WTC11 (cell line): ENCODE measurements around the gene ASF1A. TPM values are rescaled to one million over a fixed set of nuclear protein-coding genes. Genes with fewer than 3 reads are reported as not detected.

Experiments
- ATAC-seq: fragments of 200-7000 bp; cut with Tn5 transposase; 2 replicates; pipeline ENCODE4 v1.10.0; 2021; ENCODE audit warnings: mild to moderate bottlenecking, moderate library complexity
- CTCF ChIA-PET: fragments of 300-600 bp; sonication (Branson Sonifier 250); formaldehyde crosslinking; loops from one replicate; lab custom pipeline; 2021; ENCODE audit warnings: antibody characterized with exemption; lab: Charles Lee
- POLR2A ChIA-PET: fragments of 350-600 bp; sonication (Branson Sonifier 250); formaldehyde crosslinking; loops from one replicate; lab custom pipeline; 2021; ENCODE audit warnings: antibody characterized with exemption; lab: Charles Lee
- DNase-seq: peaks from one replicate; pipeline ENCODE4 v3.0.0; 2021; ENCODE audit warnings: low spot score
- H3K27ac Mint-ChIP-seq: 2 replicates; pipeline ENCODE4 v1.8.0; 2021; ENCODE audit warnings: mixed read lengths
- H3K27me3 Mint-ChIP-seq: 2 replicates; pipeline ENCODE4 v1.8.0; 2021; ENCODE audit warnings: low read depth, mild to moderate bottlenecking, moderate library complexity, mixed read lengths
- H3K36me3 Mint-ChIP-seq: 2 replicates; pipeline ENCODE4 v1.8.0; 2021; ENCODE audit warnings: mixed read lengths
- H3K4me1 Mint-ChIP-seq: 2 replicates; pipeline ENCODE4 v1.8.0; 2022; ENCODE audit warnings: mixed read lengths
- H3K4me3 Mint-ChIP-seq: 2 replicates; pipeline ENCODE4 v1.8.0; 2021; ENCODE audit warnings: mild to moderate bottlenecking, moderate library complexity, mixed read lengths
- H3K9me3 Mint-ChIP-seq: 2 replicates; pipeline ENCODE4 v1.8.0; 2021; ENCODE audit warnings: mixed read lengths
- ESRRA ChIP-seq: sonication (generic); formaldehyde crosslinking; IDR thresholded peaks from 2 replicates; pipeline ENCODE4 v1.8.1; 2022; ENCODE audit warnings: mild to moderate bottlenecking, missing genetic modification reagents, borderline replicate concordance
- ETV6 ChIP-seq: sonication (generic); formaldehyde crosslinking; IDR thresholded peaks from 2 replicates; pipeline ENCODE4 v1.8.1; 2022; ENCODE audit warnings: mild to moderate bottlenecking, missing genetic modification reagents
- GTF2I ChIP-seq: fragments of 250-450 bp; sonication (Bioruptor Pico); conservative IDR thresholded peaks from 2 replicates; pipeline ENCODE4 v1.4.0; 2021; ENCODE audit warnings: mild to moderate bottlenecking
- HMGA2 ChIP-seq: fragments of 250-450 bp; sonication (Bioruptor Pico); IDR thresholded peaks from 2 replicates; pipeline ENCODE4 v1.4.0; 2021; ENCODE audit warnings: mild to moderate bottlenecking, moderate library complexity
- MXD4 ChIP-seq: fragments of 250-450 bp; sonication (Bioruptor Pico); IDR thresholded peaks from 2 replicates; pipeline ENCODE4 v1.8.0; 2021; ENCODE audit warnings: mild to moderate bottlenecking, moderate library complexity, borderline replicate concordance
- NR1H2 ChIP-seq: sonication (generic); formaldehyde crosslinking; IDR thresholded peaks from 2 replicates; pipeline ENCODE4 v1.9.0; 2021; ENCODE audit warnings: mild to moderate bottlenecking, moderate library complexity, missing genetic modification reagents
- NR3C1 ChIP-seq: sonication (generic); formaldehyde crosslinking; conservative IDR thresholded peaks from 2 replicates; pipeline ENCODE4 v1.8.1; 2023; ENCODE audit warnings: low read depth, mild to moderate bottlenecking, missing genetic modification reagents
- RELA ChIP-seq: sonication (generic); formaldehyde crosslinking; IDR thresholded peaks from 2 replicates; pipeline ENCODE4 v1.8.1; 2022; ENCODE audit warnings: missing genetic modification reagents, mild to moderate bottlenecking, borderline replicate concordance
- ZNF138 ChIP-seq: sonication (generic); formaldehyde crosslinking; conservative IDR thresholded peaks from 2 replicates; pipeline ENCODE4 v1.8.1; 2022; ENCODE audit warnings: mild to moderate bottlenecking, moderate library complexity, missing genetic modification reagents
- ZNF219 ChIP-seq: sonication (generic); formaldehyde crosslinking; IDR thresholded peaks from 2 replicates; pipeline ENCODE4 v1.8.0; 2023; ENCODE audit warnings: missing genetic modification reagents, mild to moderate bottlenecking, borderline replicate concordance
- ZNF232 ChIP-seq: sonication (generic); formaldehyde crosslinking; IDR thresholded peaks from 2 replicates; pipeline ENCODE4 v1.8.0; 2022; ENCODE audit warnings: mild to moderate bottlenecking, missing genetic modification reagents
- ZNF416 ChIP-seq: fragments of 250-450 bp; sonication (Bioruptor Pico); IDR thresholded peaks from 2 replicates; pipeline ENCODE4 v1.9.0; 2021; ENCODE audit warnings: mild to moderate bottlenecking, inconsistent platforms
- total RNA-seq: library from RNA; stranded (reverse); gene quantifications from 3 replicates; pipeline ENCODE4 v1.2.3, GENCODE V29; 2021
- TF ChIP-seq, protein P1 (sequence below): sonication (generic); formaldehyde crosslinking; IDR thresholded peaks from 2 replicates; pipeline ENCODE4 v1.8.1; 2022; ENCODE audit warnings: mild to moderate bottlenecking, missing genetic modification reagents, moderate library complexity, borderline replicate concordance
- TF ChIP-seq, protein P2 (sequence below): fragments of 250-450 bp; sonication (Bioruptor Pico); conservative IDR thresholded peaks from 2 replicates; pipeline ENCODE4 v1.9.0; 2021; ENCODE audit warnings: mild to moderate bottlenecking
- TF ChIP-seq, protein P3 (sequence below): sonication (generic); formaldehyde crosslinking; IDR thresholded peaks from 2 replicates; pipeline ENCODE4 v1.8.1; 2023; ENCODE audit warnings: mild to moderate bottlenecking, missing genetic modification reagents, moderate library complexity
- TF ChIP-seq, protein P4 (sequence below): sonication (generic); formaldehyde crosslinking; IDR thresholded peaks from 2 replicates; pipeline ENCODE4 v1.8.0; 2022; ENCODE audit warnings: mild to moderate bottlenecking, missing genetic modification reagents
- TF ChIP-seq, protein P5 (sequence below): sonication (generic); formaldehyde crosslinking; IDR thresholded peaks from 2 replicates; pipeline ENCODE4 v1.8.0; 2023; ENCODE audit warnings: mild to moderate bottlenecking, missing genetic modification reagents
- TF ChIP-seq, protein P6 (sequence below): sonication (generic); formaldehyde crosslinking; conservative IDR thresholded peaks from 2 replicates; pipeline ENCODE4 v1.8.1; 2022; ENCODE audit warnings: mild to moderate bottlenecking, missing genetic modification reagents
- TF ChIP-seq, protein P7 (sequence below): sonication (generic); formaldehyde crosslinking; IDR thresholded peaks from 2 replicates; pipeline ENCODE4 v1.8.0; 2022; ENCODE audit warnings: missing genetic modification reagents
- TF ChIP-seq, protein P8 (sequence below): sonication (generic); formaldehyde crosslinking; IDR thresholded peaks from 2 replicates; pipeline ENCODE4 v1.8.0; 2022; ENCODE audit warnings: mild to moderate bottlenecking, missing genetic modification reagents
- TF ChIP-seq, protein P9 (sequence below): fragments of 250-450 bp; sonication (Bioruptor Pico); IDR thresholded peaks from 2 replicates; pipeline ENCODE4 v1.9.0; 2021; ENCODE audit warnings: moderate library complexity, mild to moderate bottlenecking, inconsistent platforms, borderline replicate concordance

The ASF1A gene
- total RNA-seq, 1 experiment from 2014 or later = 36.7 TPM

DNA sequence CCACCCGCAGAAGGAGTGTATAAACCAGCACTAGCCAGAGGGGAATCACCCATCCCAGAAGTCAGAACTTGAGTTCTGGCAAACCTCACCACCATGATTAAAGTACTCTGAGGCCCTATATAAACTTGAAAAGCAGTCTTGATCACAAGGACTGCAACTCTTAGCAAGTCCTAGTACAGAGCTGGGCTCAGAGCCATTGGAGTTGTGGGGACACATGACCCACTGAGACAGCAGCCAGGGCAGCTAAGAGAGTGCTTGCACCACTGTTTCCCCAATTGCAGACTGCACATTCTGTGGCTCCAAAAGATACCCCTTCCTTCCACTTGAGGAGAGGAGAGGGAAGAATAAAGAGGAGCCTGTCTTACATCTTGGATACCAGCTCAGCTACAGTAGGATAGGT, 45.7 kb downstream of the ASF1A start (continued):
- TF ChIP-seq, protein P1, sequence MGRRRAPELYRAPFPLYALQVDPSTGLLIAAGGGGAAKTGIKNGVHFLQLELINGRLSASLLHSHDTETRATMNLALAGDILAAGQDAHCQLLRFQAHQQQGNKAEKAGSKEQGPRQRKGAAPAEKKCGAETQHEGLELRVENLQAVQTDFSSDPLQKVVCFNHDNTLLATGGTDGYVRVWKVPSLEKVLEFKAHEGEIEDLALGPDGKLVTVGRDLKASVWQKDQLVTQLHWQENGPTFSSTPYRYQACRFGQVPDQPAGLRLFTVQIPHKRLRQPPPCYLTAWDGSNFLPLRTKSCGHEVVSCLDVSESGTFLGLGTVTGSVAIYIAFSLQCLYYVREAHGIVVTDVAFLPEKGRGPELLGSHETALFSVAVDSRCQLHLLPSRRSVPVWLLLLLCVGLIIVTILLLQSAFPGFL (CRISPR knock-in tag) = no peak
- TF ChIP-seq MXD4 (CRISPR knock-in tag) (no peak), ZNF416 (no peak), NR3C1 (CRISPR knock-in tag) (no peak)
- TF ChIP-seq, protein P2, sequence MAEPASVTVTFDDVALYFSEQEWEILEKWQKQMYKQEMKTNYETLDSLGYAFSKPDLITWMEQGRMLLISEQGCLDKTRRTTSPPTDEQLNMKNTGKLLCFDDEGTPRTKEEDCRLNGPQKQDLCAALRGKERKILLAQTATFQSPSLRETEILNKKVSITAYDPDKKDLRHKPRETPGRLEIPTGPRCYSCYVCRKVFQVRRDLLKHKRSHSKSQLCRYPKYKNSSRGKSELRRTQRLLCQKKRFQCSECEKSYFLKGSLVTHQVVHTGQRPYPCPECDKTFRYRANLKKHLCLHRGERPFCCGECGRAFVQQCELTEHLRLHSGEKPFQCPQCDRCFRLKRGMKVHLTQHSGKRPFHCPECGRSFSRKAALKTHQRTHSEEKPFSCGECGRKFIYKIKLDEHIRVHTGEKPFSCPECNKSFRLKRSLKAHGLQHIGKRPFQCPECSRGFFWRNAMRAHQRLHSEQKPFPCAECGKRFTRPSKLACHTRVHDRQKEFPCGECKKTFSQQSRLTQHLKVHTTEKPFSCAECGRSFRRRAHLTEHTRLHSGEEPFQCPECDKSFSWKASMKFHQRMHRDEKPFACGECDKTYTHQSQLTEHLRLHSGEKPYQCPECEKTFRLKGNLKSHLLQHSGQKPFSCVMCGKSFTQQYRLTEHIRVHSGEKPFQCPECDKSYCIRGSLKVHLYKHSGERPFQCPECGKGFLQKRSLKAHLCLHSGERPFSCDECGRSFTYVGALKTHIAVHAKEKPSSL = no peak
- TF ChIP-seq, protein P3, sequence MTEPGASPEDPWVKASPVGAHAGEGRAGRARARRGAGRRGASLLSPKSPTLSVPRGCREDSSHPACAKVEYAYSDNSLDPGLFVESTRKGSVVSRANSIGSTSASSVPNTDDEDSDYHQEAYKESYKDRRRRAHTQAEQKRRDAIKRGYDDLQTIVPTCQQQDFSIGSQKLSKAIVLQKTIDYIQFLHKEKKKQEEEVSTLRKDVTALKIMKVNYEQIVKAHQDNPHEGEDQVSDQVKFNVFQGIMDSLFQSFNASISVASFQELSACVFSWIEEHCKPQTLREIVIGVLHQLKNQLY (CRISPR knock-in tag) = no peak

DNA sequence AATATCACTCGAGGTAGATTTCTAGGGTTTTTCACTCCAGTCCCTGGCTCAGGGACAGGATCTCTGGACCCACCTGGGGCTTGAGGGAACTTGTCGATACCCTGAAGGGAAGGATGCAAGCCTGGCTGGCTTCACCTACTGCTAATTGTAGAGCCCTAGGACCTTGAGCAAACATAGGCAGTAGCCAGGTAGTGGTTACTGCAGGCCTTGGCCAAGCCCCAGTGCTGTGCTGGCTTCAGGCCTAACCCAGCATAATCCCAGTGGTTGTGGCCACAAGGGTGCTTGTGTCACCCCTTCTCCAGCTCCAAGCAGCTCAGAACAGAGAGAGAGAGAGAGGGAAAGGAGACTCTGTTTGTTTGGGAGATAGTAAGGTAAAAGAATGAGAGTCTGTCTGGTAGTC, 46.8 kb downstream of the ASF1A start:
- no peak for ATAC-seq
- Mint-ChIP-seq H3K27ac (no peak overlapping the region), H3K9me3 (peaks cover 73% of the 10 kb centered on the region), H3K4me1 (peaks cover 7% of the 10 kb centered on the region), H3K4me3 (no peak overlapping the region), H3K36me3 (peaks cover 70% of the 10 kb centered on the region), H3K27me3 (peaks cover 8% of the 10 kb centered on the region)
- DNase-seq = no peak
- ChIA-PET POLR2A (no interaction called here), CTCF (interaction anchor here (1.0 kb wide), 1 partner anchor 170 kb away, joined by 3 read pairs; no protein-coding TSS in a partner anchor)
- TF ChIP-seq ETV6 (no peak), RELA (CRISPR knock-in tag) (no peak), HMGA2 (CRISPR knock-in tag) (no peak), NR1H2 (CRISPR knock-in tag) (no peak), ZNF232 (CRISPR knock-in tag) (no peak), ZNF138 (CRISPR knock-in tag) (no peak), ZNF219 (CRISPR knock-in tag) (no peak), GTF2I (CRISPR knock-in tag) (no peak), ESRRA (CRISPR knock-in tag) (no peak)
- TF ChIP-seq, protein P3 (CRISPR knock-in tag) = no peak
- TF ChIP-seq, protein P4, sequence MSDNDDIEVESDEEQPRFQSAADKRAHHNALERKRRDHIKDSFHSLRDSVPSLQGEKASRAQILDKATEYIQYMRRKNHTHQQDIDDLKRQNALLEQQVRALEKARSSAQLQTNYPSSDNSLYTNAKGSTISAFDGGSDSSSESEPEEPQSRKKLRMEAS (CRISPR knock-in tag) = no peak
- TF ChIP-seq, protein P5, sequence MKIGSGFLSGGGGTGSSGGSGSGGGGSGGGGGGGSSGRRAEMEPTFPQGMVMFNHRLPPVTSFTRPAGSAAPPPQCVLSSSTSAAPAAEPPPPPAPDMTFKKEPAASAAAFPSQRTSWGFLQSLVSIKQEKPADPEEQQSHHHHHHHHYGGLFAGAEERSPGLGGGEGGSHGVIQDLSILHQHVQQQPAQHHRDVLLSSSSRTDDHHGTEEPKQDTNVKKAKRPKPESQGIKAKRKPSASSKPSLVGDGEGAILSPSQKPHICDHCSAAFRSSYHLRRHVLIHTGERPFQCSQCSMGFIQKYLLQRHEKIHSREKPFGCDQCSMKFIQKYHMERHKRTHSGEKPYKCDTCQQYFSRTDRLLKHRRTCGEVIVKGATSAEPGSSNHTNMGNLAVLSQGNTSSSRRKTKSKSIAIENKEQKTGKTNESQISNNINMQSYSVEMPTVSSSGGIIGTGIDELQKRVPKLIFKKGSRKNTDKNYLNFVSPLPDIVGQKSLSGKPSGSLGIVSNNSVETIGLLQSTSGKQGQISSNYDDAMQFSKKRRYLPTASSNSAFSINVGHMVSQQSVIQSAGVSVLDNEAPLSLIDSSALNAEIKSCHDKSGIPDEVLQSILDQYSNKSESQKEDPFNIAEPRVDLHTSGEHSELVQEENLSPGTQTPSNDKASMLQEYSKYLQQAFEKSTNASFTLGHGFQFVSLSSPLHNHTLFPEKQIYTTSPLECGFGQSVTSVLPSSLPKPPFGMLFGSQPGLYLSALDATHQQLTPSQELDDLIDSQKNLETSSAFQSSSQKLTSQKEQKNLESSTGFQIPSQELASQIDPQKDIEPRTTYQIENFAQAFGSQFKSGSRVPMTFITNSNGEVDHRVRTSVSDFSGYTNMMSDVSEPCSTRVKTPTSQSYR (CRISPR knock-in tag) = no peak
- TF ChIP-seq, protein P6, sequence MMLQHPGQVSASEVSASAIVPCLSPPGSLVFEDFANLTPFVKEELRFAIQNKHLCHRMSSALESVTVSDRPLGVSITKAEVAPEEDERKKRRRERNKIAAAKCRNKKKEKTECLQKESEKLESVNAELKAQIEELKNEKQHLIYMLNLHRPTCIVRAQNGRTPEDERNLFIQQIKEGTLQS = no peak
- TF ChIP-seq, protein P7, sequence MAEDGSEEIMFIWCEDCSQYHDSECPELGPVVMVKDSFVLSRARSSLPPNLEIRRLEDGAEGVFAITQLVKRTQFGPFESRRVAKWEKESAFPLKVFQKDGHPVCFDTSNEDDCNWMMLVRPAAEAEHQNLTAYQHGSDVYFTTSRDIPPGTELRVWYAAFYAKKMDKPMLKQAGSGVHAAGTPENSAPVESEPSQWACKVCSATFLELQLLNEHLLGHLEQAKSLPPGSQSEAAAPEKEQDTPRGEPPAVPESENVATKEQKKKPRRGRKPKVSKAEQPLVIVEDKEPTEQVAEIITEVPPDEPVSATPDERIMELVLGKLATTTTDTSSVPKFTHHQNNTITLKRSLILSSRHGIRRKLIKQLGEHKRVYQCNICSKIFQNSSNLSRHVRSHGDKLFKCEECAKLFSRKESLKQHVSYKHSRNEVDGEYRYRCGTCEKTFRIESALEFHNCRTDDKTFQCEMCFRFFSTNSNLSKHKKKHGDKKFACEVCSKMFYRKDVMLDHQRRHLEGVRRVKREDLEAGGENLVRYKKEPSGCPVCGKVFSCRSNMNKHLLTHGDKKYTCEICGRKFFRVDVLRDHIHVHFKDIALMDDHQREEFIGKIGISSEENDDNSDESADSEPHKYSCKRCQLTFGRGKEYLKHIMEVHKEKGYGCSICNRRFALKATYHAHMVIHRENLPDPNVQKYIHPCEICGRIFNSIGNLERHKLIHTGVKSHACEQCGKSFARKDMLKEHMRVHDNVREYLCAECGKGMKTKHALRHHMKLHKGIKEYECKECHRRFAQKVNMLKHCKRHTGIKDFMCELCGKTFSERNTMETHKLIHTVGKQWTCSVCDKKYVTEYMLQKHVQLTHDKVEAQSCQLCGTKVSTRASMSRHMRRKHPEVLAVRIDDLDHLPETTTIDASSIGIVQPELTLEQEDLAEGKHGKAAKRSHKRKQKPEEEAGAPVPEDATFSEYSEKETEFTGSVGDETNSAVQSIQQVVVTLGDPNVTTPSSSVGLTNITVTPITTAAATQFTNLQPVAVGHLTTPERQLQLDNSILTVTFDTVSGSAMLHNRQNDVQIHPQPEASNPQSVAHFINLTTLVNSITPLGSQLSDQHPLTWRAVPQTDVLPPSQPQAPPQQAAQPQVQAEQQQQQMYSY = no peak
- TF ChIP-seq, protein P8, sequence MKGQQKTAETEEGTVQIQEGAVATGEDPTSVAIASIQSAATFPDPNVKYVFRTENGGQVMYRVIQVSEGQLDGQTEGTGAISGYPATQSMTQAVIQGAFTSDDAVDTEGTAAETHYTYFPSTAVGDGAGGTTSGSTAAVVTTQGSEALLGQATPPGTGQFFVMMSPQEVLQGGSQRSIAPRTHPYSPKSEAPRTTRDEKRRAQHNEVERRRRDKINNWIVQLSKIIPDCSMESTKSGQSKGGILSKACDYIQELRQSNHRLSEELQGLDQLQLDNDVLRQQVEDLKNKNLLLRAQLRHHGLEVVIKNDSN (CRISPR knock-in tag) = no peak
- TF ChIP-seq, protein P9, sequence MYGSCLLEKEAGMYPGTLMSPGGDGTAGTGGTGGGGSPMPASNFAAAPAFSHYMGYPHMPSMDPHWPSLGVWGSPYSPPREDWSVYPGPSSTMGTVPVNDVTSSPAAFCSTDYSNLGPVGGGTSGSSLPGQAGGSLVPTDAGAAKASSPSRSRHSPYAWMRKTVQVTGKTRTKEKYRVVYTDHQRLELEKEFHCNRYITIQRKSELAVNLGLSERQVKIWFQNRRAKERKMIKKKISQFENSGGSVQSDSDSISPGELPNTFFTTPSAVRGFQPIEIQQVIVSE (CRISPR knock-in tag) = no peak
